WI38 (cell line): ENCODE data around the gene SPHK2.
"Not testable (repeated sequence)": the region's sequence is repeated elsewhere in the genome, so short reads cannot be mapped to it uniquely, and the experiment has no call there.

ENCODE experiments used
- H3K4me3 ChIP-seq: 2 replicates; pipeline ENCODE4 v1.5.1; 2011; ENCODE audit warnings: low read depth, mild to moderate bottlenecking, control low read depth, low read length
- CTCF ChIP-seq: IDR thresholded peaks from 2 replicates; pipeline ENCODE4 v1.5.1; 2012; ENCODE audit warnings: low read depth, mild to moderate bottlenecking, control low read depth, low read length

Gene SPHK2

GRCh38 chr19:48676887-48677286 lies 57.6 kb downstream of the SPHK2 start:
- H3K4me3 ChIP-seq: no peak overlapping the region
- no peak for TF ChIP-seq CTCF

- H3K4me3 ChIP-seq: no peak overlapping the region
- no peak for TF ChIP-seq CTCF
These were observed 58.9 kb downstream of the SPHK2 start for GRCh38 chr19:48678201-48678600.

GRCh38 chr19:48680006-48680405 lies 60.7 kb downstream of the SPHK2 start:
- not testable (repeated sequence) for H3K4me3 ChIP-seq
